GM23338 (cell line): ENCODE measurements around the gene ANKRD53. TPM values are rescaled to one million over a fixed set of nuclear protein-coding genes. Genes with fewer than 3 reads are reported as not detected.

Source experiments
- ATAC-seq: fragments of 200-7000 bp; cut with Tn5 transposase; 3 replicates; pipeline ENCODE4 v1.9.1; 2020
- DNase-seq: peaks from one replicate; pipeline ENCODE4 v3.0.0-alpha.2; 2015; ENCODE audit warnings: low spot score
- H2AFZ ChIP-seq: fragments of 200-600 bp; sonication (generic); 2 replicates; pipeline ENCODE4 v1.8.0; 2016; ENCODE audit warnings: antibody characterized with exemption, mild to moderate bottlenecking, moderate library complexity
- H3F3A ChIP-seq: fragments of 200-600 bp; sonication (generic); replicated peaks from 2 replicates; pipeline ENCODE4 v1.8.0; 2017; ENCODE audit warnings: antibody characterized with exemption, mixed run types, low read depth
- H3K27ac ChIP-seq: fragments of 200-600 bp; sonication (generic); 2 replicates; pipeline ENCODE4 v1.6.1; 2016; ENCODE audit warnings: low read depth
- H3K27me3 ChIP-seq: fragments of 200-600 bp; sonication (generic); 2 replicates; pipeline ENCODE4 v1.8.0; 2016; ENCODE audit warnings: mild to moderate bottlenecking, mixed run types, moderate library complexity; ENCODE audit not compliant: insufficient read depth
- H3K36me3 ChIP-seq: fragments of 200-600 bp; sonication (generic); 2 replicates; pipeline ENCODE4 v1.8.0; 2016; ENCODE audit warnings: mild to moderate bottlenecking; ENCODE audit not compliant: insufficient read depth
- H3K4me1 ChIP-seq: fragments of 200-600 bp; sonication (generic); 2 replicates; pipeline ENCODE4 v1.8.0; 2016; ENCODE audit warnings: mild to moderate bottlenecking, moderate library complexity; ENCODE audit not compliant: insufficient read depth
- H3K4me2 ChIP-seq: fragments of 200-600 bp; sonication (generic); 2 replicates; pipeline ENCODE4 v1.7.1; 2017; ENCODE audit warnings: mixed run types
- H3K4me3 ChIP-seq: fragments of 200-600 bp; sonication (generic); 2 replicates; pipeline ENCODE4 v1.6.1; 2016; ENCODE audit warnings: mixed run types
- H3K79me2 ChIP-seq: fragments of 200-600 bp; sonication (generic); replicated peaks from 2 replicates; pipeline ENCODE4 v1.8.0; 2017; ENCODE audit warnings: mild to moderate bottlenecking; ENCODE audit not compliant: insufficient read depth
- H3K9me2 ChIP-seq: fragments of 200-600 bp; sonication (generic); 2 replicates; pipeline ENCODE4 v1.8.0; 2017; ENCODE audit not compliant: insufficient read depth
- H4K20me1 ChIP-seq: fragments of 200-600 bp; sonication (generic); replicated peaks from 2 replicates; pipeline ENCODE4 v1.8.0; 2017; ENCODE audit warnings: mild to moderate bottlenecking; ENCODE audit not compliant: insufficient read depth
- H3K27ac Mint-ChIP-seq: 2 replicates; pipeline ENCODE4 v1.8.0; 2020; ENCODE audit warnings: inconsistent platforms, mild to moderate bottlenecking, moderate library complexity, mixed read lengths
- H3K27me3 Mint-ChIP-seq: 3 replicates; pipeline ENCODE4 v1.8.0; 2022; ENCODE audit warnings: low read depth, mild to moderate bottlenecking, moderate library complexity, mixed read lengths, inconsistent platforms; ENCODE audit not compliant: insufficient read depth, poor library complexity
- H3K36me3 Mint-ChIP-seq: 3 replicates; pipeline ENCODE4 v1.8.0; 2021; ENCODE audit warnings: low read depth, mild to moderate bottlenecking, inconsistent platforms, moderate library complexity, mixed read lengths
- H3K4me1 Mint-ChIP-seq: 3 replicates; pipeline ENCODE4 v1.8.0; 2020; ENCODE audit warnings: mild to moderate bottlenecking, inconsistent platforms, mixed read lengths
- H3K4me3 Mint-ChIP-seq: 3 replicates; pipeline ENCODE4 v1.8.0; 2021; ENCODE audit warnings: moderate library complexity, mild to moderate bottlenecking, inconsistent platforms, mixed read lengths
- H3K9me3 Mint-ChIP-seq: 3 replicates; pipeline ENCODE4 v1.8.0; 2020; ENCODE audit warnings: moderate library complexity, mild to moderate bottlenecking, inconsistent platforms, mixed read lengths
- CREB1 ChIP-seq: fragments of 250-450 bp; sonication (Bioruptor Pico); IDR thresholded peaks from 2 replicates; pipeline ENCODE4 v1.5.0; 2020; ENCODE audit warnings: low read depth, mild to moderate bottlenecking, moderate library complexity
- CTCF ChIP-seq, 2 experiments: fragments of 200-600 bp in 1 of 2; sonication (generic) in 1 of 2; conservative IDR thresholded peaks; 2 replicates each; pipeline versions ENCODE4 v1.5.1 to v1.6.1; 2016 to 2017; ENCODE audit warnings: antibody characterized with exemption in 2 of 2, low read depth in 2 of 2, mild to moderate bottlenecking in 2 of 2, moderate library complexity in 1 of 2
- ETS1 ChIP-seq: IDR thresholded peaks from 2 replicates; pipeline ENCODE4 v1.6.1; 2016; ENCODE audit warnings: antibody characterized with exemption
- EZH2 ChIP-seq: fragments of 200-600 bp; sonication (generic); IDR thresholded peaks from one replicate; pipeline ENCODE4 v1.8.0; 2017; ENCODE audit warnings: antibody characterized with exemption, mild to moderate bottlenecking, low read depth; ENCODE audit not compliant: unreplicated experiment
- EZH2phosphoT487 ChIP-seq: fragments of 200-600 bp; sonication (generic); IDR thresholded peaks from one replicate; pipeline ENCODE4 v1.8.1; 2018; ENCODE audit warnings: antibody characterized with exemption; ENCODE audit not compliant: unreplicated experiment
- JUNB ChIP-seq: IDR thresholded peaks from one replicate; pipeline ENCODE4 v1.6.1; 2016; ENCODE audit warnings: antibody characterized with exemption; ENCODE audit not compliant: unreplicated experiment
- NANOG ChIP-seq: IDR thresholded peaks from 2 replicates; pipeline ENCODE4 v1.6.1; 2016; ENCODE audit warnings: antibody characterized with exemption, borderline replicate concordance
- POLR2AphosphoS5 ChIP-seq: IDR thresholded peaks from 2 replicates; pipeline ENCODE4 v1.6.1; 2016; ENCODE audit warnings: antibody characterized with exemption, low read depth
- STAT1 ChIP-seq: IDR thresholded peaks from one replicate; pipeline ENCODE4 v1.6.1; 2016; ENCODE audit warnings: antibody characterized with exemption; ENCODE audit not compliant: unreplicated experiment
- ZNF114 ChIP-seq: fragments of 250-450 bp; sonication (Bioruptor Pico); IDR thresholded peaks from 2 replicates; pipeline ENCODE4 v1.5.0; 2020; ENCODE audit warnings: mild to moderate bottlenecking, moderate library complexity
- ZNF331 ChIP-seq: fragments of 250-450 bp; sonication (Bioruptor Pico); IDR thresholded peaks from 2 replicates; pipeline ENCODE4 v1.5.0; 2020; ENCODE audit warnings: low read depth, mild to moderate bottlenecking, moderate library complexity
- polyA plus RNA-seq: library from polyadenylated mRNA; unstranded; fragments of >200 nt; fragmentation: Nextera tagmentation; extraction: Ambion mirVana; gene quantifications from 2 replicates; pipeline ENCODE4 v1.2.1, GENCODE V29; 2016
- total RNA-seq: library from RNA; depleted of rRNA; stranded (reverse); fragments of >200 nt; shearing (Covaris generic); gene quantifications from 2 replicates; pipeline ENCODE4 v1.2.3, GENCODE V29; 2014
- TF ChIP-seq, protein P1 (sequence below): IDR thresholded peaks from one replicate; pipeline ENCODE4 v1.6.1; 2018; ENCODE audit warnings: antibody characterized with exemption; ENCODE audit not compliant: unreplicated experiment
- TF ChIP-seq, protein P2 (sequence below): fragments of 250-450 bp; sonication (Bioruptor Pico); IDR thresholded peaks from 2 replicates; pipeline ENCODE4 v1.5.0; 2020; ENCODE audit warnings: mild to moderate bottlenecking, moderate library complexity

Gene ANKRD53
- total and polyA plus RNA-seq, 2 experiments from 2014 or later = 0.32 to 0.73 TPM

- Mint-ChIP-seq H3K4me1 (peaks cover 4% of the 10 kb centered on the region), H3K27me3 (peaks cover 62% of the 10 kb centered on the region), H3K27ac (no peak overlapping the region), H3K9me3 (no peaks in the 10 kb centered on the region), H3K4me3 (no peak overlapping the region), H3K36me3 (no peaks in the 10 kb centered on the region)
- no peaks in the 10 kb centered on the region for H3K9me2 ChIP-seq
- peaks cover 54% of the 10 kb centered on the region for H3K27me3 ChIP-seq
- no peaks in the 10 kb centered on the region for H4K20me1 ChIP-seq
- H3F3A ChIP-seq = no peaks in the 10 kb centered on the region
- ATAC-seq (no peak), DNase-seq (no peak)
- H2AFZ ChIP-seq = no peak overlapping the region
- TF ChIP-seq, protein P1, sequence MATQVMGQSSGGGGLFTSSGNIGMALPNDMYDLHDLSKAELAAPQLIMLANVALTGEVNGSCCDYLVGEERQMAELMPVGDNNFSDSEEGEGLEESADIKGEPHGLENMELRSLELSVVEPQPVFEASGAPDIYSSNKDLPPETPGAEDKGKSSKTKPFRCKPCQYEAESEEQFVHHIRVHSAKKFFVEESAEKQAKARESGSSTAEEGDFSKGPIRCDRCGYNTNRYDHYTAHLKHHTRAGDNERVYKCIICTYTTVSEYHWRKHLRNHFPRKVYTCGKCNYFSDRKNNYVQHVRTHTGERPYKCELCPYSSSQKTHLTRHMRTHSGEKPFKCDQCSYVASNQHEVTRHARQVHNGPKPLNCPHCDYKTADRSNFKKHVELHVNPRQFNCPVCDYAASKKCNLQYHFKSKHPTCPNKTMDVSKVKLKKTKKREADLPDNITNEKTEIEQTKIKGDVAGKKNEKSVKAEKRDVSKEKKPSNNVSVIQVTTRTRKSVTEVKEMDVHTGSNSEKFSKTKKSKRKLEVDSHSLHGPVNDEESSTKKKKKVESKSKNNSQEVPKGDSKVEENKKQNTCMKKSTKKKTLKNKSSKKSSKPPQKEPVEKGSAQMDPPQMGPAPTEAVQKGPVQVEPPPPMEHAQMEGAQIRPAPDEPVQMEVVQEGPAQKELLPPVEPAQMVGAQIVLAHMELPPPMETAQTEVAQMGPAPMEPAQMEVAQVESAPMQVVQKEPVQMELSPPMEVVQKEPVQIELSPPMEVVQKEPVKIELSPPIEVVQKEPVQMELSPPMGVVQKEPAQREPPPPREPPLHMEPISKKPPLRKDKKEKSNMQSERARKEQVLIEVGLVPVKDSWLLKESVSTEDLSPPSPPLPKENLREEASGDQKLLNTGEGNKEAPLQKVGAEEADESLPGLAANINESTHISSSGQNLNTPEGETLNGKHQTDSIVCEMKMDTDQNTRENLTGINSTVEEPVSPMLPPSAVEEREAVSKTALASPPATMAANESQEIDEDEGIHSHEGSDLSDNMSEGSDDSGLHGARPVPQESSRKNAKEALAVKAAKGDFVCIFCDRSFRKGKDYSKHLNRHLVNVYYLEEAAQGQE = no peak
- TF ChIP-seq EZH2phosphoT487 (no peak), CTCF (conservative IDR thresholded peaks at IDR 0.05; ENCODE audit: low read depth in 2 of 2) (no peak), JUNB (no peak), ZNF114 (no peak), CREB1 (CRISPR knock-in tag) (no peak), STAT1 (no peak), EZH2 (no peak), NANOG (no peak), ZNF331 (no peak), POLR2AphosphoS5 (no peak), ETS1 (no peak)
- TF ChIP-seq, protein P2, sequence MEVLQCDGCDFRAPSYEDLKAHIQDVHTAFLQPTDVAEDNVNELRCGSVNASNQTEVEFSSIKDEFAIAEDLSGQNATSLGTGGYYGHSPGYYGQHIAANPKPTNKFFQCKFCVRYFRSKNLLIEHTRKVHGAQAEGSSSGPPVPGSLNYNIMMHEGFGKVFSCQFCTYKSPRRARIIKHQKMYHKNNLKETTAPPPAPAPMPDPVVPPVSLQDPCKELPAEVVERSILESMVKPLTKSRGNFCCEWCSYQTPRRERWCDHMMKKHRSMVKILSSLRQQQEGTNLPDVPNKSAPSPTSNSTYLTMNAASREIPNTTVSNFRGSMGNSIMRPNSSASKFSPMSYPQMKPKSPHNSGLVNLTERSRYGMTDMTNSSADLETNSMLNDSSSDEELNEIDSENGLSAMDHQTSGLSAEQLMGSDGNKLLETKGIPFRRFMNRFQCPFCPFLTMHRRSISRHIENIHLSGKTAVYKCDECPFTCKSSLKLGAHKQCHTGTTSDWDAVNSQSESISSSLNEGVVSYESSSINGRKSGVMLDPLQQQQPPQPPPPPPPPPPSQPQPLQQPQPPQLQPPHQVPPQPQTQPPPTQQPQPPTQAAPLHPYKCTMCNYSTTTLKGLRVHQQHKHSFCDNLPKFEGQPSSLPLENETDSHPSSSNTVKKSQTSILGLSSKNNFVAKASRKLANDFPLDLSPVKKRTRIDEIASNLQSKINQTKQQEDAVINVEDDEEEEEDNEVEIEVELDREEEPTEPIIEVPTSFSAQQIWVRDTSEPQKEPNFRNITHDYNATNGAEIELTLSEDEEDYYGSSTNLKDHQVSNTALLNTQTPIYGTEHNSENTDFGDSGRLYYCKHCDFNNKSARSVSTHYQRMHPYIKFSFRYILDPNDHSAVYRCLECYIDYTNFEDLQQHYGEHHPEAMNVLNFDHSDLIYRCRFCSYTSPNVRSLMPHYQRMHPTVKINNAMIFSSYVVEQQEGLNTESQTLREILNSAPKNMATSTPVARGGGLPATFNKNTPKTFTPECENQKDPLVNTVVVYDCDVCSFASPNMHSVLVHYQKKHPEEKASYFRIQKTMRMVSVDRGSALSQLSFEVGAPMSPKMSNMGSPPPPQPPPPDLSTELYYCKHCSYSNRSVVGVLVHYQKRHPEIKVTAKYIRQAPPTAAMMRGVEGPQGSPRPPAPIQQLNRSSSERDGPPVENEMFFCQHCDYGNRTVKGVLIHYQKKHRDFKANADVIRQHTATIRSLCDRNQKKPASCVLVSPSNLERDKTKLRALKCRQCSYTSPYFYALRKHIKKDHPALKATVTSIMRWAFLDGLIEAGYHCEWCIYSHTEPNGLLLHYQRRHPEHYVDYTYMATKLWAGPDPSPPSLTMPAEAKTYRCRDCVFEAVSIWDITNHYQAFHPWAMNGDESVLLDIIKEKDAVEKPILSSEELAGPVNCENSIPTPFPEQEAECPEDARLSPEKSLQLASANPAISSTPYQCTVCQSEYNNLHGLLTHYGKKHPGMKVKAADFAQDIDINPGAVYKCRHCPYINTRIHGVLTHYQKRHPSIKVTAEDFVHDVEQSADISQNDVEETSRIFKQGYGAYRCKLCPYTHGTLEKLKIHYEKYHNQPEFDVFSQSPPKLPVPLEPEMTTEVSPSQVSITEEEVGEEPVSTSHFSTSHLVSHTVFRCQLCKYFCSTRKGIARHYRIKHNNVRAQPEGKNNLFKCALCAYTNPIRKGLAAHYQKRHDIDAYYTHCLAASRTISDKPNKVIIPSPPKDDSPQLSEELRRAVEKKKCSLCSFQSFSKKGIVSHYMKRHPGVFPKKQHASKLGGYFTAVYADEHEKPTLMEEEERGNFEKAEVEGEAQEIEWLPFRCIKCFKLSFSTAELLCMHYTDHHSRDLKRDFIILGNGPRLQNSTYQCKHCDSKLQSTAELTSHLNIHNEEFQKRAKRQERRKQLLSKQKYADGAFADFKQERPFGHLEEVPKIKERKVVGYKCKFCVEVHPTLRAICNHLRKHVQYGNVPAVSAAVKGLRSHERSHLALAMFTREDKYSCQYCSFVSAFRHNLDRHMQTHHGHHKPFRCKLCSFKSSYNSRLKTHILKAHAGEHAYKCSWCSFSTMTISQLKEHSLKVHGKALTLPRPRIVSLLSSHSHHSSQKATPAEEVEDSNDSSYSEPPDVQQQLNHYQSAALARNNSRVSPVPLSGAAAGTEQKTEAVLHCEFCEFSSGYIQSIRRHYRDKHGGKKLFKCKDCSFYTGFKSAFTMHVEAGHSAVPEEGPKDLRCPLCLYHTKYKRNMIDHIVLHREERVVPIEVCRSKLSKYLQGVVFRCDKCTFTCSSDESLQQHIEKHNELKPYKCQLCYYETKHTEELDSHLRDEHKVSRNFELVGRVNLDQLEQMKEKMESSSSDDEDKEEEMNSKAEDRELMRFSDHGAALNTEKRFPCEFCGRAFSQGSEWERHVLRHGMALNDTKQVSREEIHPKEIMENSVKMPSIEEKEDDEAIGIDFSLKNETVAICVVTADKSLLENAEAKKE (CRISPR knock-in tag) = no peak
- no peak overlapping the region for H3K4me3 ChIP-seq
- H3K4me2 ChIP-seq = no peak overlapping the region
- peaks cover 4% of the 10 kb centered on the region; the same call in 1 of the 2 replicates for H3K4me1 ChIP-seq
- no peaks in the 10 kb centered on the region for H3K36me3 ChIP-seq
- no peaks in the 10 kb centered on the region for H3K79me2 ChIP-seq
- H3K27ac ChIP-seq = no peak overlapping the region
Observed at GRCh38 chr2:70962211-70962884, 16.1 kb upstream of the ANKRD53 start.
